Fibroblast of lung (primary cell): ENCODE data around the gene SLC45A2.

Experiments used
- EZH2 ChIP-seq: IDR thresholded peaks from 2 replicates; pipeline ENCODE4 v1.5.1; 2012; ENCODE audit warnings: low read length, control low read depth, mild to moderate bottlenecking; ENCODE audit errors: missing control alignments
- TF ChIP-seq, protein P1 (sequence below), 2 donors: IDR thresholded peaks in 1 of 2; conservative IDR thresholded peaks in 1 of 2; 1 replicate in 1 of 2; 2 replicates in 1 of 2; pipeline ENCODE4 v1.5.1; 2011 to 2012; ENCODE audit warnings: low read length in 2 of 2, control low read depth in 1 of 2, inconsistent platforms in 1 of 2, low read depth in 1 of 2, mild to moderate bottlenecking in 1 of 2

DNA sequence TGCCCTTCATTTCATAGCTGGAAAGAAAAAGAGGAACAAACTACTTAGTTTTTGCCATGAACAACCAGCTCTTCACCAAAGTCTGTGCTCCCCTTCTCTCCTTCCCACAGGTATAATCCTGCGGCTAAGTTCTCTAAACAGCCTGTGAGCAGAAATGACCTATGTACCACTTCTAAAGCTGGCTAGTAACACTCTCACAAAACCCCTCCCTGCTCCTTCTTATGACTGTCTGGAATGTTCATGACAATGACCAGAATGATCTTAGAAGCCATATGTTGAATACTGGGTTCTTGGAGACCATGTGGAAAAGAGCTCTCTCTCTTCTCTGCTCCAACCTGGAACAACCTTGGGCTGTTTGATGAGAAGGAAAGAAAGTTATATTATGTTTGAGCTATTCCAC lies 36.2 kb upstream of the SLC45A2 start:
- TF ChIP-seq, protein P1, sequence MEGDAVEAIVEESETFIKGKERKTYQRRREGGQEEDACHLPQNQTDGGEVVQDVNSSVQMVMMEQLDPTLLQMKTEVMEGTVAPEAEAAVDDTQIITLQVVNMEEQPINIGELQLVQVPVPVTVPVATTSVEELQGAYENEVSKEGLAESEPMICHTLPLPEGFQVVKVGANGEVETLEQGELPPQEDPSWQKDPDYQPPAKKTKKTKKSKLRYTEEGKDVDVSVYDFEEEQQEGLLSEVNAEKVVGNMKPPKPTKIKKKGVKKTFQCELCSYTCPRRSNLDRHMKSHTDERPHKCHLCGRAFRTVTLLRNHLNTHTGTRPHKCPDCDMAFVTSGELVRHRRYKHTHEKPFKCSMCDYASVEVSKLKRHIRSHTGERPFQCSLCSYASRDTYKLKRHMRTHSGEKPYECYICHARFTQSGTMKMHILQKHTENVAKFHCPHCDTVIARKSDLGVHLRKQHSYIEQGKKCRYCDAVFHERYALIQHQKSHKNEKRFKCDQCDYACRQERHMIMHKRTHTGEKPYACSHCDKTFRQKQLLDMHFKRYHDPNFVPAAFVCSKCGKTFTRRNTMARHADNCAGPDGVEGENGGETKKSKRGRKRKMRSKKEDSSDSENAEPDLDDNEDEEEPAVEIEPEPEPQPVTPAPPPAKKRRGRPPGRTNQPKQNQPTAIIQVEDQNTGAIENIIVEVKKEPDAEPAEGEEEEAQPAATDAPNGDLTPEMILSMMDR (conservative IDR thresholded peaks at IDR 0.05 in 1 of 2, IDR thresholded peaks at IDR 0.05 in 1 of 2; ENCODE audit: low read depth in 1 of 2, low read length in 2 of 2): no peak
- no peak for TF ChIP-seq EZH2
